HG03521 (cell line): ENCODE data around the gene PTPN14.

ENCODE experiments used
- ATAC-seq: cut with Tn5 transposase; IDR thresholded peaks from one replicate; pipeline ENCODE4 v1.9.1; 2021; ENCODE audit warnings: mild to moderate bottlenecking, moderate library complexity; ENCODE audit not compliant: unreplicated experiment

PTPN14 gene

GRCh38 chr1:214569357-214570004, 18.1 kb upstream of the PTPN14 start:
- ATAC-seq: no peak

DNA sequence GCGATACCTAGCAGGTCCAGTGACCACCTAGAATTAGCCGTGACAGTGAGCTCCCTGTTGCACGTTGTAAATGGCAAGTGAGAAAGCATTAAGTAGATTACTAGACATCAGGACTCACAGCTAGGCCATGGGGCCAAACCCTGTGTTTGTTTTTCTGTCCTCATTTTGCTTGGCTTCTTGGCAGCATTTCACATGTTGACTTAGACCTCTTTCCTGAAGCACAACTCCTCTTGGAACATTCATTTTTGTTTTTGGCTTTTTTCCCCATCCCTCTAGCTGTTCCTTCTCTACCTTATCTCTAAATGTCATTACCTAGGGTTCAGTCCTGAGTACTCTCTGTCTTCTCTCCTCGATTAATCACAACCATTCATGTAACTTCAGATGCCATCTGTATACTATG, 16.9 kb upstream of the PTPN14 start:
- no peak for ATAC-seq

DNA sequence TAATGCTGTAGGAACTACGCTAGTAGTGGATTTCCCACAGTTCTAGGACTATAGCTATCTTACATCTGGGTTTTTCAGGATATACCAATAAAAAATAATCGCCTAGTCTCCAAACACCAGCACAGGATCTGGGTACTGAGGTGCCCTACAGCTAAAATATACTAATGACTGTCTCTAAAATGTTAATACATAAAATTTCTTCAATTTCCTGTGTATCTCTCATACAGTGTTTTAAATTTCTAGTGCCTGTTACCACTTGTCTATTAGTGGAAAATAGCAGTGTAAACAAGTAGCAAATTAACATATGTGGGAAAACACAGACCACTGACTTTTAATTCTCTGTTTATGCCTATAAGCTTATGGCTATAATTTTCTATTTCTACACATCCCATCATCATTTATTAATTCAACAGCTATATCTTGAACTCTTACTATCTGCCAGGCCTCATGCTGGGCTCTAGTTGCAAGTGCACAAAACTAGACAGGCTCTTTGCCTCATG, 16.1 kb upstream of the PTPN14 start:
- no peak for ATAC-seq

GRCh38 chr1:214566158-214567104, 15.0 kb upstream of the PTPN14 start:
- no peak for ATAC-seq

DNA sequence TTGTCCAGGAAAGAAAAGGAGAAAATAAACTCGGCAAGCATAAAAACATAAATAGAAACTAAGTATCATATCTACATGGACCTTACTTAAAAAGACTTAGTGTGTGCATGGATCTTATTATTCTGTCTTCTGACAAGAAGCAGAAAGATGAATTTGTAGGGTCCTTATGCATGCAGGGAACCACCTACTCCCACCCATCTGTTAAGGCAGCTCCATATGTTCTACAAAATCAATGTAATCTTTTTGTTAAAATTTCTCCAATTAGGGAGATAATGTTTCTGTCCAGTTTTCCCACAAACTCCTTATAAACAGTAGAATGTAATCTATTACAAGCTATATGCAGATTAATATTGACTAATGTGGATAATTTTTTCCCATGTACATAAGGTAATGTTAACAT, 13.9 kb upstream of the PTPN14 start:
- ATAC-seq: no peak

- no peak for ATAC-seq
Measured at GRCh38 chr1:214563881-214564280, 12.5 kb upstream of the PTPN14 start.

- ATAC-seq: no peak
Measured at GRCh38 chr1:214557952-214558735, 6.7 kb upstream of the PTPN14 start.

DNA sequence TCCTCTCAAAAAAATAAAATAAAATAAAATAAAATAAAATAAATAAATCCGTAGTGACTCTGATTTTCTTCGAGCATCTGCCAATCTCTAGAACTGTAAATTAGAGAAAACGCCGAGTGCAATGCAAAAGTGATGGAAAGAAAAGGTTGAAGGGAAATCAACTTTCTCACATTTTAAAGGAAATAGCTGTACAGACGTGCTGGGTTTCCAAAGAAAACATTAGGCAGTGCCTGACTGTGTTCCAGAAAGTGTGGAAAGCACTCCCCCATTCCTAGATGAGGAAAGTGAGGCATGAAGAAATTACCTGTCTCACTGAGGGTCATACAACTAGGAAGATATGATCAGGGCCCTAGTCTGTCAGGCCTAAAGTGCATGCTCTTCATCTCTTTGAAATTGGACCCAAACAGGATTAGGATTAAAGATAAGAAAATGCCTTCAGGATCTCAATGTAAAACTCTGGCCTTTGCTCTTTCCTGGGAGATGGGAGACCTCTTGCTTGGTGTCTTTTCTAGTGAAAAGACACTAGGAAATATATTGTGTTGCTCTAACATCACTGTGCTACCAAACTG, 1.8 kb upstream of the PTPN14 start:
- no peak for ATAC-seq

- no peak for ATAC-seq
Measured at GRCh38 chr1:214552174-214552608, 789 bp upstream of the PTPN14 start.

DNA sequence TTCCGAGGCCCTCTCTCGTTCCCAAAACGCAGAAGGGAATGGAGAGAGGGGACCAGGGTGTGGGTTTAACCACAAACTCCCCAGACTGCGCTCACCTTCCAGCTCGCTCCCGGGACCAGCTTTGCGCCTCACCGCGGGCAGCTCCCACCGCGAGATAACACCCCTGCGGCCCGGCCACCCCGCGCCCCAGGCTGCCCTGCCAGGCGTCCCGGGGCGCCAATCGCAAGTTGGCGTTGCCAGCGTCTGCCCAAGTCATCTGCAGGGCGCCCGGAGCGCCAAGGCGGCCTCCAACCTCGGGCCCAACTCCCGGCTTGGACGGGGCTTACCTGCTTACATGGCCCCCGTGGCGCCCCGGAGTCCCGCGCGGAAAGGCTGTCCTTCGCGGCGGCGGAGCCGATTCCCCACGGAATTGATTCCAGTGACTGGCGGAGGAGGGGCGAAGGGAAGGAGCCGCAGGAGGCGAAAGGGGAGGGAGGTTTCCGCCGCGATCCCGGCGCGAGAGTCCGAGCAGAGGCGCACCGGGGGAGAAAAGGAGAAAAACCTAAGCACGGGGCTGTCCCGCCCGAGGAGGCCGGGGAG, 456 bp downstream of the PTPN14 start:
- peak; percentile 4 for ATAC-seq

- ATAC-seq: no peak
Measured at GRCh38 chr1:214550013-214550856, 1.2 kb downstream of the PTPN14 start.

DNA sequence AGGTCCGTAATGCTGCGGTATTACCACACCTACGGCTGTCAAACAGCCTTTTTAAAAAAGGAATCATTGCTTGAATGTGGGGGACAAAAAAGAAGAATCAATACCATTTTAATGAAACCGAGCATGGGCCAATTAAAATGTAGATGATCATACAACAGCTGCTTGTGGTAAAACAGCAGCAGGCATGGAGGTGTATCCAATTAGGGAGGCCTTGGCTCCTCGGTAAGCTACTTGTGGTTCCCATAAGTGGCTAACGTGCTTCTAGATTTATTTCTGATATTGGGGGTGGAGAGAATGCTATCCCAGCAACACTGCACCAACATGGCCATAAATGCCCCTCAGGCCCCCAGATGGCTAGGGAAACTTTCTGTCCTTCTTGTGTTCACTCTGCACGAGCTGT, 1.8 kb downstream of the PTPN14 start:
- ATAC-seq: no peak

DNA sequence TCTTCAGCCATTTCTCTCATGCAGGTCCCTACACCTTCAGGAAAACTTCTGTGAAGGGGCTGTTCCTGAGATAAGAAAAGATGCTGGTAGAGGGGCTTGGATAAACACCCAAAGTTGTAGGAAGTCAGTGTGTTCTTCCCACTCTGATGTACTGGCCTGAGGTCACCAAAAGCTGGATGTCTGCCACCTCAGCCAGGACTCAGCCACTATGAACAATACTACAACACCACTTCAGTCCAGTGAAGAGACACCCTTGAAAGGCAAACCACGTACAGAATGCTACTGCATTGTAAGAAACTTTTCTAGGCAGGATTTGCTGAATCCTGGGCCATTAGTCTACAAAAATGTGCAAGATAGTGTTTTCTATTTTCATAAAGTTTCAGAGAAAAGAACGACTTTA, 2.4 kb downstream of the PTPN14 start:
- ATAC-seq: no peak

DNA sequence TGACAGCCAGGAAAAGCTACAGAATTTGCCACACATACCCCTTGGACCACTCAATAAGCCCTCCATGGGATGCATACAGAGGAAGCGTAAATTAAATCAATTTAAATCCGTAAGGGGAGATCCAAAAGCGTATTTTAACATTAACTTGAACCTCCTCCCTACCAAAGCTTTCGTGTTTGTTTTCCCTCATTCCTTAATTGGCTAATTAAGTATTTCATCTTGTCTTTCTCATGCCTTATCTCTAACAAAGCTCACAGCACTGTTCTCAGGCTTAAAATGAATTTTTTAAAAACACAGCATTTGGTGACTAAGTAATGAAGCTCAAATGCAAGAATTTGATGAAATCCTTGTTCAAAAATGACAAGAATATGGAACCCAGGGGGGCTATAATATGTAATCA, 3.1 kb downstream of the PTPN14 start:
- no peak for ATAC-seq

- no peak for ATAC-seq
Measured at GRCh38 chr1:214547747-214548146, 3.7 kb downstream of the PTPN14 start.

DNA sequence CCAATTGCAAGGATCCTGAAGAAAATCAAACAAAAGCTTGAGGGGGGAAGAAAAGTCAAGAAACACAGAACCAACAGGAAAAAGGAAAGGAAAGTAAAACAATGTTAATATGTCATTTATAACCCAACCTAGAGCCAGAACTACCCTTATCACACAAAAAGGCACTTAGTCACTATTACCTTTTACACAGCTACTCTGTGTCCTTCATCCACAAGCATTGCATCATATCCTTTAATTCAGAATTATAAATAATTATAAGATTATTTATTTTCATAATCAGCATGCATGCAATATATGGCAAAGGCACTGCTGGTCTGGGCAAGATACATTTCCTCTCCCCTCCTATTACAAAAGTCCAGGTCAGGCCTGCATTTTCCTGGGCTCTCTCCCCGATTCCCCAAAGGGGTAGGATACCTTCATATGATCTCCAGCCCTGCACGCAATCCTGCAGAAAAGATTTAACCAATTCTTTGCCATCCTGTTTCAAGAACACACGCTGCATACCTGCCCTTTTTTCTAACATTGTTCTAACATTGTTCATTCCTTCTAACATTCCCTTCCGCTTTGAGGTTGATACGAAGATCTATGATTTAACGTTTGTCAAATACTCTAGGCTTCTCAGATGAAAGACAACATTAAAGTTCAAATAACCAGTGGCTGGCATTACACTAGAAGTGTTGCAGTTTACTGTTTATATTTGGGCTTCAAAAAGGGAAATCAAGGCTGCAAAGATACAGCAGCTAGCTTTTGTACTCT, 4.3 kb downstream of the PTPN14 start:
- no peak for ATAC-seq

GRCh38 chr1:214546084-214546483, 5.3 kb downstream of the PTPN14 start:
- ATAC-seq: no peak

DNA sequence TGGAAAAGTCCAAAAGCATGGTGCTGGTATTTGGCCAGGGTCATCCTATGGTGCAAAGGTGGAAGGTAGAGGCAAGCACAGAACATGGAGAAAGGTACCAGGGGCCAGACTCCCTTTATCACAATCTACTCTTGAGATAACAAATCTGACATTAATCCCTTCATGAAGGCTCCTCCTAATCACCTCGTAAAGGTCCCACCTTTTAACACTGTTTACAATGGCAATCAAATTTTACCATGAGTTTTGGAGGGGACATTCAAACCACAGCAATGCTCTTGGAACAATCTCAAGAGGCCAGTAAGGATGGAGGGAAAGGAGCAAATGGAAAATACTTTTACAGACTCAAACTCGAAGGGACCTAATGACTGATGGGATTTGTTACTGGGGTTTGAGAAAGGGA, 6.1 kb downstream of the PTPN14 start:
- ATAC-seq: no peak

DNA sequence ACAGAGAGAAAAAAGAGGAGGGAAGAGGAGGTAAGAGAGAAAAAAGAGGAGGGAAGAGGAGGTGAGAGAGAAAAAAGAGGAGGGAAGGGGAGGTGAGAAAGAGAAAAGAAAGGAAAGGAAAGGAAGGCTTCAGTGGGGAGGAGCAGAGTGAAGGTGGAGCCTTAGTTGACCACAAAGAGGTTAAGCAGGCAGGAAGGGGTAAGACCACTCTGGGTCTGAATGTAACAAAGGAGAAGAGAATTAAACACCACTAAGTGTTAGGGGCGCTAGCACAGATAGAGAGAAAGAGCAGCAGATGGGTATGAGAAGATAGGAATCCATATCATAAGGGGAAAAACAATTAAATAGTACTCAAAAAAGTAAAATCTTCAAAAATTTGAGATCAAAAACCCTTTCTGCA, 6.6 kb downstream of the PTPN14 start:
- ATAC-seq: no peak
